ENCODE measurements around the gene SNX25.
A peak's percentile ranks its signal among the peaks of the same experiment; 100 is the strongest.

SNX25 gene

GRCh38 chr4:185270037-185270436 lies 60.6 kb downstream of the SNX25 start:
- no peak for DNase-seq

DNA sequence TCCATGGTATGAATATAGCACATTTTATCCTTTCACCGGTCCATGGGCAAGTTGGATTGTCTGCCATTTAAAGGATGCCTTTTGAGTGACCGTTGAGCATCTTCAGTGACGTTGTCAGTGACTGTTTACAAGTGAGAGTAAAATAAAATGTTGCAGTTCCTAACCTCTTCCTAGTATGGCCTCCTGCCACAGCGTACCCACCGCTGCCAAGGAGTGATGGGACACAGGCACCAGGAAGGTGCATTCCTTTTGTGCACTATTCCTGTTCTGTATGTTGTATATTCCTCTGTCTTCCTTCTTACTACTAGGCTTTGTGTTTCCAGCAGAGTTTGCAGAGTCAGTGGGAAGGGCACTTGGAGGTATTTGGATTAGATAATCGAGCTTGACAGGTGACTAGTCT lies 61.5 kb downstream of the SNX25 start:
- DNase-seq: no peak

DNA sequence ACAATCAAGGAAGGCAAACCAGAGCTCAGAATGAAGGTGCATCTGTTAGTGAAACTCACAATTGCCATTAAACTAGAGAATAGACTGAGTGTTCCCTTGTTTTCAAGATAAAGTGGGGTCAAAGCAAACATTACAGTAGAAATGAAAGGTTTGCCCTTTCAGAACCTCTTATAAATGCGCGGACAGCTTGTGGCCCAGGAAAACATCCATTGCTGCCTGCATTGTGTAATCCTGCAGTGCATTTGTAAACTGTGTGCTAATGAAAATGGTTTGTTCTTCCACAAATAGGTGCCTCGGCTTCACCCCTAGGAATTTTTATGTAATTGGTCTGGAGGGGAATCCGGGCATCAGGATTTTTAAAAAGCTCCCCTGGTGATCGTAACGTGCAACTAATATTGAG lies 62.8 kb downstream of the SNX25 start:
- no peak for DNase-seq

- DNase-seq: peak; percentile 17
Observed at GRCh38 chr4:185275501-185275900, 66.1 kb downstream of the SNX25 start.

DNA sequence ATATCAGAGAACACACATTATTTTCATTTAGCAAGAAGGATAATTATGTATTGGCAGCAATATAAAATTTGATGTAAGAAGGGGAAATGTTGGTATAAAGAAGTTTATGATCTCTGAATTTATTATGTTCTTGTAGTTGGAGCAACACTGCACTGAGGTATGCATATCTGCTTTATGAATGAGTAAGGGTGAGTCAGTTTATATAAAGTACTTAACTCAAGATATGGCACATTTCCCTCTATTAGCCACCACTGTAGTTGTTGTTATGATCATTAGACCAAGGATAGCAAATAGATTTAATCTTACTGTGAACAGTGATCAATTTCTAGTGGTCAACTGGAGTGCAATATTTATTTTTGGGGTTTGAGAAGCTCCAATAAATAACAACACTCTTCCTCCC lies 66.6 kb downstream of the SNX25 start:
- peak; percentile 48 for DNase-seq

- DNase-seq: no peak
Observed at GRCh38 chr4:185278716-185279115, 69.3 kb downstream of the SNX25 start.

- DNase-seq: no peak
Observed at GRCh38 chr4:185280608-185281007, 71.2 kb downstream of the SNX25 start.

DNA sequence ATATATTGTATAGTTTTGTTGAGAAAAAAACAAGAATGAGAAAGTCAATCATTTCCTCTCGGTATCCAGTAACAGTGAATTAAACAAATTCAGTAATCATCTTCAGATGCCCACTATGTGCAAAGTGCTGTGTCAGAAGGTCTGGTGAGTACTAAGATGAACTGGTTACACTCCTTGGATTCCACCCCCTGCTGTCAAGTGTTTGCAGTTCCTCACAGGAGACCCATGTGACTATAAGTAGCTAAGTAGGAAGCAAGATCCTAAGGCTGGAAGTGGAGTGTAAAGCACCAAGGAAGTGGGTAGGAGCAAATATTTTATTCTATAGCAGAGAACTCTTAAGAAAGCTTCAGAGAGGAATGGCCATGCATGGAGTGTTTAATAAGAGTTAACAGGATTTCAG lies 73.6 kb downstream of the SNX25 start:
- DNase-seq: peak; percentile 30

GRCh38 chr4:185283723-185284122 lies 74.3 kb downstream of the SNX25 start:
- DNase-seq: peak; percentile 22

DNA sequence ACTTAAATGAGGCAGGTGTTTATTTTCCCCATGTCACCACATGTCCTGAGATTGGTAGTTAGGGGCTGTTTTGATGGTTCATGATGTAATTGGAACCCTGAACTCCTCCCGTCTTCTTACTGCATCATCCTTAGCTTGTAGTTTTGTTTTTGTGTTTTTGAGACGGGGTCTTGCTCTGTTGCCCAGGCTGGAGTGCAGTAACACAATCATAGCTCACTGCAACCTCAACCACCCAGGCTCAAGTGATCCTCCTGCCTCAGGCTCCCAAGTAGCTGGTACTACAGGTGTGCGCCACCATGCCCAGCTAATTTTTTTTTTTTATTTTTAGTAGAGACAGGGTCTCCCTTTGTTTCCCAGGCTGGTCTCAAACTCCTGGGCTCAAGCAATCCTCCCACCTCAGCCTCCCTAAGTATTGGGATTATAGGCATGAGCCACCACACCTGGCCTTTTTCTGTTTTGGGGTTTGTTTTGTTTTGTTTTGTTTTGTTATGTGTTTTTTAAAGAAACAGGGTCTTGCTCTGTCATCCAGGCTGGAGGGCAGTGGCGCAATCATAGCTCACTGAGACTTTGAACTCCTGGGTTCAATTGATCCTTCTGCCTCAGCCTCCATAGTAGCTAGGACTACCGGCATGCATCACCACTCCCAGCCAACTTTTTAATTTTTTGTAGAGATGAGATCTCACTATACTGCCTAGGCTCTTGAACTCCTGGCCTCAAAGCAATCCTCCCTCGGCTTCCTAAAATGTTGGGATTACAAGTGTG lies 76.4 kb downstream of the SNX25 start:
- no peak for DNase-seq

- no peak for DNase-seq
Observed at GRCh38 chr4:185286571-185286970, 77.2 kb downstream of the SNX25 start.

GRCh38 chr4:185287031-185287430 lies 77.6 kb downstream of the SNX25 start:
- DNase-seq: no peak

GRCh38 chr4:185290018-185290607 lies 80.7 kb downstream of the SNX25 start:
- DNase-seq: no peak

- no peak for DNase-seq
Observed at GRCh38 chr4:185290656-185291055, 81.3 kb downstream of the SNX25 start.

- no peak for DNase-seq
Observed at GRCh38 chr4:185293202-185293601, 83.8 kb downstream of the SNX25 start.

DNA sequence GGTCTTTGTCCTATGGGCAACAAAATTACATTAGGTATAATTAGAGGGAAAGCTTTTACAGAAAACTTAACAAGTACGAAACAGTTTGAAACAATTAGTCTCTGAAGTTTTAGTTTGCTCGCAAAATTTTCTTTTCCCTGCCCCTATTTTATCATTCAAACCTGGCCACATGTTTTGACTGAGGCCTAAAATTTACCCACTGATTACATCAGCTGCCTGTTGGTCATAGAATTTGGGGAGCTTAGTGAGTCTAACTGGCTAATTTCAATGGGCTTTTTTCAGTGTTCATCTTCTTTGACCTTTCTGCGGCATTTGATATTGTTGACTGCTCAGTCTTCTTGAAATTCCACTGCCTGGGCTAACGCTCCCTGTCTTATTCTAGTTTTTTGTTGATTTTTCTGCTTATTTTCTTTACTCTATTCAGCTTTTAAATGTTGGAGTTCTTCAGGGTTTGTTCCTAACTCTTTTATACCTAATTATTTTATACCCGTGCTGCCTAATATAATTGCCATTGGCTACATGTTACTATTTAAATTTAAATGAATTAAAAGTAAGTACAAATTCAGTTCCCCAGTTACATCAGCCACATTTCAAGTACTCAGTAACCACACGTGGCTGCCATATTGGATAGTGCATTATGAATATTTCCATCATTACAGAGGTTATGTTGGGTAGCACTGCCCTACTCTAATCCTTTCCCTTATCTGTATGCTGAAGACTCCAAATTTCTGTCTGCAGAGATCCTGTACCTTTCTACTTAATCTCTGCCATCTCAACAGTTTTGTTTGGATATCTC lies 87.5 kb downstream of the SNX25 start:
- no peak for DNase-seq

DNA sequence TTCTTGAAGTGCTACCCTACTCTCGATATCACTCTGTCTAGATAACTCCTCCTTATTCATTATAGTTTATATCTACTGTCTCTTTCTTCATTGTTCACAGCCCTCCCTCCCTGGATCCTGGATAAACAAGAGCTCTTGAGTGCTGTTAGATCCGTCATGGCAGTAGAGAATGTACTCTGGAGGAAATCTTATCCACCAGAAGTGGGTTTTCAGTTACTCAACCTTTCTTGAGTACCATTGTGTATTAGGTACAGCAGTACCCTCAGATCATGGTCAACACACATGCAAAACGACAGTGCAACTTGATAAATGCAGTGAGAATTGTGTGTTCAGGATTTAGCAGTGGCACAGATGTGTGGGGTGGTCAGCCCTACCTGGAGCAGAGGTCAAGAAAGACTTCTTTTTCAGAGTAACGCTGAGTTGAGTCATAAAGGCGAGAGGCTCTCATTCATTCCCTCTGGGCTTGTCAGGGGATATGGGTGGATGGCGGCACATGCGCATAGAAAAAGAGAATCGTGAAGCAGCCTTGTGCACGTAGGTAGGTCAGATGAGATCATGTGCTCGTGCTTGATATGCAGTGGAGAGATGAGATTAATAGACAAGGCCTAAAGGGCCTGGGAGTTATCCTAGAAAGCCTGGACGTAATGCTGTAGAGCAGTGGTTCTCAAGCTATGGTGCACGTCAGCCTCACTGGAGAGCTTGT lies 89.5 kb downstream of the SNX25 start:
- DNase-seq: no peak

DNA sequence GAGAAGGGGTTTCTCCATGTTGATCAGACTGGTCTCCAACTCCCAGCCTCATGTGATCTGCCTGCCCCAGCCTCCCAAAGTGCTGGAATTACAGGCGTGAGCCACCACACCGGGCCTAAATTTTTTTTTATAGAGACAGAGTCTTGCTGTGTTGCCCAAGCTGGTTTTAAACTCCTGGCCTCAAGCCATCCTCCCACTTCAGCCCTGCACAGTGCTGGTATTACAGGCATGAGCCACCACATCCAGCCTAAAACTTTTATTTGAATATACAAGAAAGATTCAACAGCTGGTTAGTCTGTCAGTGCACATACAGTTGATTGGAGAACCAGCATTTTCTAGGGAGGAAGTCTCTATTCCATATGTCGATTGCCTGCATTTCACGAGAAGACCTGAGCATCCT lies 95.1 kb downstream of the SNX25 start:
- no peak for DNase-seq

DNA sequence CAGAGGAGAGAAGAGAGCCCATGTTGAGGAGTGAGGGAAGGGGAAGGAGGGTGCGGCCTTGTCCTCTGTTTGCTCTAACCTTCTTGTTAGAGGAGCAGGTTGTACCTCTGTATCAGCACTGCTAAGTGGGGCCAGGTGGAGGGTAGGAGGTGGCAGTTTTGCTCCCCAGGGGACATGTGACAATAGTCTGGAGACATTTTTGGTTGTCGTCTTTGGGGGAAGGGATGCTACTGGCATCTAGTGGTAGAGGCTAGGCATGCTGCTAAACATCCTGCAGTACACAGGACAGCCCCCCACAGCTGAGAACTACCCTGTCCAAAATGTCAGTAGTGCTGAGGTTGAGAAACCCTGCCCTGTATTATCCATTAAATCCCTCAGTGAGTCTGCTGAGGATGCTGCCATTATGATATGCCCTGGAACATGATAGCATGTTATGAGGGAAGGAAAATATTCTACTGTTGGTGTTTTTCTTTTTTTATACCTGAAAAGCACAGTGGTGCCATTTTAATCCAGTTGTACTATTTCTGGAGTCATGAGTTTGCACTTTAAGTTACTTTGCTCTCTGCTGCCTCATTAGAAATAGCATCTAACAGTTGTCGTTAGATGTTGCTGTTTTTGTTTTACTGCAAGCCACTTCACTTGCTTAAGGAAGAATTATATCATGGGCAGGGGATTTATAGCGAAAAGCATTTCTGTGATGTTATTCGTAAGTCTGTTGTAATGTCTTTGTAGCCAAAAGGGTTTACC lies 95.7 kb downstream of the SNX25 start:
- DNase-seq: peak; percentile 36

- peak; percentile 96 for DNase-seq
Observed at GRCh38 chr4:185305979-185306442, 96.6 kb downstream of the SNX25 start.

GRCh38 chr4:185307136-185307950 lies 97.9 kb downstream of the SNX25 start:
- DNase-seq: no peak

DNA sequence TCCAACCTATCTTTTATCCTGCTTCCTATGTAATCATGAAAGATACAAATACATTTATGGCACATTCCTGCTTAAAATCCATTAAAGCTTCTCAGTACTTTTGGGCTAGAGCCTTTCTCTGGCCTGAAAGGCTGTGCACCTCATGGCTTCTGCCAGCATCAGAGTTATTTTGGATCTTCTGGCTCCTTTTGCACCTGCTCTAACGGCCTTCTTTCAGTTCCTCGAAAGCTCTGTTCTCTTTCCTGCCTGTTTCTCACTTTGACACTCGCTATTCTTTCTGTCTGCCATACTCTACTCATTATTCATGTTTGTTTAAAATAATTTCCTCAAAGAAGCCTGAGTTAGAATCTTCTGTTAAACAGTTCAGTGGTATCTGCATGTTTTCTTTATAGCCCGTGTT lies 100.4 kb downstream of the SNX25 start:
- DNase-seq: no peak
